DMS79 (cell line): ENCODE measurements around the gene GALNT10.

ENCODE experiments used
- DNase-seq: peaks from one replicate; lab custom pipeline; 2025; lab: John Stamatoyannopoulos, UW

Gene GALNT10

GRCh38 chr5:154203798-154204578 is 13.5 kb downstream of the GALNT10 start:
- DNase-seq, result no peak

GRCh38 chr5:154205441-154206117 is 15.0 kb downstream of the GALNT10 start:
- no peak for DNase-seq

GRCh38 chr5:154206311-154206710 is 15.8 kb downstream of the GALNT10 start:
- DNase-seq, result no peak

- DNase-seq, result no peak
Measured at GRCh38 chr5:154207204-154207603, 16.7 kb downstream of the GALNT10 start.

- DNase-seq, result no peak
Measured at GRCh38 chr5:154209591-154210081, 19.1 kb downstream of the GALNT10 start.

- DNase-seq, result no peak
Measured at GRCh38 chr5:154210163-154210562, 19.6 kb downstream of the GALNT10 start.

- no peak for DNase-seq
Measured at GRCh38 chr5:154211641-154212390, 21.3 kb downstream of the GALNT10 start.

- no peak for DNase-seq
Measured at GRCh38 chr5:154213592-154213991, 23.1 kb downstream of the GALNT10 start.

- no peak for DNase-seq
Measured at GRCh38 chr5:154214371-154215106, 24.0 kb downstream of the GALNT10 start.

- no peak for DNase-seq
Measured at GRCh38 chr5:154215571-154216325, 25.2 kb downstream of the GALNT10 start.

- DNase-seq, result no peak
Measured at GRCh38 chr5:154217462-154217861, 26.9 kb downstream of the GALNT10 start.

GRCh38 chr5:154218786-154219185 is 28.3 kb downstream of the GALNT10 start:
- DNase-seq, result no peak

- no peak for DNase-seq
Measured at GRCh38 chr5:154220625-154221024, 30.1 kb downstream of the GALNT10 start.

GRCh38 chr5:154221371-154221896 is 30.9 kb downstream of the GALNT10 start:
- peak; percentile 15 for DNase-seq

GRCh38 chr5:154222414-154222813 is 31.9 kb downstream of the GALNT10 start:
- DNase-seq, result no peak

- no peak for DNase-seq
Measured at GRCh38 chr5:154223320-154223719, 32.8 kb downstream of the GALNT10 start.

GRCh38 chr5:154227090-154227489 is 36.6 kb downstream of the GALNT10 start:
- no peak for DNase-seq

GRCh38 chr5:154228696-154229095 is 38.2 kb downstream of the GALNT10 start:
- DNase-seq, result no peak

GRCh38 chr5:154230526-154230925 is 40.0 kb downstream of the GALNT10 start:
- DNase-seq, result no peak

- DNase-seq, result no peak
Measured at GRCh38 chr5:154234551-154234950, 44.0 kb downstream of the GALNT10 start.

- DNase-seq, result no peak
Measured at GRCh38 chr5:154236011-154236410, 45.5 kb downstream of the GALNT10 start.
